ENCODE measurements around the gene TMEM63A.

- TF ChIP-seq CTCF (conservative IDR thresholded peaks at IDR 0.05) (no peak), EZH2 (IDR thresholded peaks at IDR 0.05; ENCODE audit: low read depth) (no peak)
Measured at GRCh38 chr1:225834417-225835329, 47.5 kb downstream of the TMEM63A start.

Measured in PC-9 (cell line).